SK-N-SH (cell line): ENCODE data around the gene KCNAB3. TPM values are rescaled to one million over a fixed set of nuclear protein-coding genes. Genes with fewer than 3 reads are reported as not detected.

Experiments used
- CTCF ChIA-PET: fragments of 300-600, 350-600 bp; formaldehyde crosslinking; extraction: SDS; loops from one replicate; lab custom pipeline; 2021; lab: Yijun Ruan, JAX
- POLR2A ChIA-PET: fragments of 350-600 bp; sonication (Branson Sonifier 250); formaldehyde crosslinking; extraction: SDS; loops from one replicate; lab custom pipeline; 2020; ENCODE audit warnings: antibody characterized with exemption, inconsistent platforms; lab: Yijun Ruan, JAX
- DNase-seq: peaks from one replicate; pipeline ENCODE4 v3.0.0; 2012
- H2AFZ ChIP-seq: fragments of 200-600 bp; sonication (generic); 2 replicates; pipeline ENCODE4 v1.8.1; 2016; ENCODE audit warnings: antibody characterized with exemption, mild to moderate bottlenecking, low read depth
- H3F3A ChIP-seq: fragments of 200-600 bp; sonication (generic); replicated peaks from 2 replicates; pipeline ENCODE3; 2016; ENCODE audit warnings: antibody characterized with exemption, mild to moderate bottlenecking; ENCODE audit not compliant: insufficient read depth
- H3K27ac ChIP-seq, 2 experiments: fragments of 200-500 bp in 1 of 2; fragments of 200-600 bp in 1 of 2; sonication (Bioruptor generic) in 1 of 2; sonication (generic), shearing (Covaris generic) in 1 of 2; 2 replicates each; pipeline versions ENCODE4 v1.5.1 to v1.6.1; 2014 to 2016; ENCODE audit warnings: low read depth in 2 of 2, inconsistent platforms in 1 of 2, low read length in 1 of 2, mild to moderate bottlenecking in 1 of 2, mixed read lengths in 1 of 2
- H3K27me3 ChIP-seq: fragments of 200-600 bp; sonication (generic), shearing (Covaris generic); 2 replicates; pipeline ENCODE4 v1.6.1; 2016; ENCODE audit warnings: mixed run types; ENCODE audit not compliant: insufficient read depth
- H3K36me3 ChIP-seq, 2 experiments: fragments of 200-500 bp in 1 of 2; fragments of 200-600 bp in 1 of 2; sonication (Bioruptor generic) in 1 of 2; sonication (generic) in 1 of 2; replicated peaks in 1 of 2; 2 replicates each; pipeline versions ENCODE3 to v1.5.1; 2014 to 2016; ENCODE audit warnings: low read length in 1 of 2, mild to moderate bottlenecking in 1 of 2; ENCODE audit not compliant: insufficient read depth in 2 of 2, control insufficient read depth in 1 of 2
- H3K4me1 ChIP-seq, 2 experiments: fragments of 200-500 bp in 1 of 2; fragments of 200-600 bp in 1 of 2; sonication (Bioruptor generic) in 1 of 2; sonication (generic), shearing (Covaris generic) in 1 of 2; 2 replicates each; pipeline versions ENCODE4 v1.5.1 to v1.6.1; 2014 to 2016; ENCODE audit warnings: low read depth in 1 of 2, low read length in 1 of 2, mixed run types in 1 of 2; ENCODE audit not compliant: insufficient read depth in 2 of 2, control insufficient read depth in 1 of 2
- H3K4me2 ChIP-seq: fragments of 200-600 bp; sonication (generic), shearing (Covaris generic); 2 replicates; pipeline ENCODE4 v1.6.1; 2017; ENCODE audit warnings: mixed run types
- H3K4me3 ChIP-seq, 2 experiments: fragments of 200-500 bp in 1 of 2; fragments of 200-600 bp in 1 of 2; sonication (Bioruptor generic) in 1 of 2; sonication (generic), shearing (Covaris generic) in 1 of 2; 2 replicates each; pipeline versions ENCODE4 v1.5.1 to v1.8.1; 2014 to 2016; ENCODE audit warnings: low read depth in 2 of 2, inconsistent platforms in 1 of 2, low read length in 1 of 2, mild to moderate bottlenecking in 1 of 2, mixed read lengths in 1 of 2, moderate library complexity in 1 of 2
- H3K79me2 ChIP-seq: fragments of 200-600 bp; sonication (generic); 2 replicates; pipeline ENCODE4 v1.8.1; 2017; ENCODE audit warnings: mild to moderate bottlenecking; ENCODE audit not compliant: insufficient read depth
- H3K9ac ChIP-seq: fragments of 200-600 bp; sonication (generic); 2 replicates; pipeline ENCODE4 v1.6.1; 2017; ENCODE audit warnings: mixed run types
- H3K9me2 ChIP-seq: fragments of 200-600 bp; sonication (generic); 2 replicates; pipeline ENCODE4 v1.6.1; 2017; ENCODE audit warnings: mixed run types
- H3K9me3 ChIP-seq: fragments of 200-600 bp; sonication (generic); 2 replicates; pipeline ENCODE4 v1.6.1; 2017; ENCODE audit warnings: mixed run types, mild to moderate bottlenecking, moderate library complexity
- H4K20me1 ChIP-seq: fragments of 200-600 bp; sonication (generic); 2 replicates; pipeline ENCODE4 v1.6.1; 2017; ENCODE audit warnings: mild to moderate bottlenecking, mixed run types; ENCODE audit not compliant: insufficient read depth
- CHD2 ChIP-seq: fragments of 150-350 bp; IDR thresholded peaks from 2 replicates; pipeline ENCODE4 v1.6.1; 2018; ENCODE audit warnings: low read length; ENCODE audit not compliant: partially characterized antibody
- ELF1 ChIP-seq: IDR thresholded peaks from 2 replicates; pipeline ENCODE4 v1.4.0; 2012
- EP300 ChIP-seq, 2 experiments: IDR thresholded peaks; 2 replicates each; pipeline versions ENCODE4 v1.4.0 to v1.6.1; 2012; ENCODE audit warnings: borderline replicate concordance in 1 of 2, low read depth in 1 of 2, low read length in 1 of 2
- EZH2phosphoT487 ChIP-seq: fragments of 200-600 bp; sonication (generic); IDR thresholded peaks from 2 replicates; pipeline ENCODE4 v1.6.1; 2017; ENCODE audit warnings: low read depth, mixed run types, mild to moderate bottlenecking, antibody characterized with exemption, moderate library complexity, borderline replicate concordance
- FOXJ3 ChIP-seq: sonication (generic); formaldehyde crosslinking; IDR thresholded peaks from 2 replicates; pipeline ENCODE4 v1.5.1; 2020; ENCODE audit warnings: mild to moderate bottlenecking, missing genetic modification reagents
- FOXM1 ChIP-seq: IDR thresholded peaks from 2 replicates; pipeline ENCODE4 v1.4.0; 2012; ENCODE audit warnings: low read depth, mild to moderate bottlenecking
- GABPA ChIP-seq: IDR thresholded peaks from 2 replicates; pipeline ENCODE4 v1.4.0; 2012; ENCODE audit warnings: low read depth, mild to moderate bottlenecking
- GATA2 ChIP-seq: sonication (generic); formaldehyde crosslinking; IDR thresholded peaks from 2 replicates; pipeline ENCODE4 v1.5.0; 2020; ENCODE audit warnings: mild to moderate bottlenecking, missing genetic modification reagents
- MEF2A ChIP-seq: IDR thresholded peaks from 2 replicates; pipeline ENCODE4 v1.4.0; 2012; ENCODE audit warnings: low read depth, borderline replicate concordance
- MXI1 ChIP-seq: IDR thresholded peaks from 2 replicates; pipeline ENCODE4 v1.6.1; 2012; ENCODE audit warnings: mild to moderate bottlenecking, low read depth, low read length, improper control_type of control experiment
- NFIC ChIP-seq: IDR thresholded peaks from 2 replicates; pipeline ENCODE4 v1.4.0; 2012; ENCODE audit warnings: borderline replicate concordance
- NRF1 ChIP-seq: IDR thresholded peaks from 2 replicates; pipeline ENCODE4 v1.6.1; 2012; ENCODE audit warnings: low read depth, mild to moderate bottlenecking, low read length
- RCOR1 ChIP-seq: fragments of 150-350 bp; IDR thresholded peaks from 2 replicates; pipeline ENCODE4 v1.6.1; 2017; ENCODE audit warnings: antibody characterized with exemption, low read length
- RXRA ChIP-seq: IDR thresholded peaks from 2 replicates; pipeline ENCODE4 v1.4.0; 2012; ENCODE audit warnings: low read depth, mild to moderate bottlenecking, borderline replicate concordance
- SMC3 ChIP-seq: IDR thresholded peaks from 2 replicates; pipeline ENCODE4 v1.6.1; 2012; ENCODE audit warnings: low read depth, low read length, improper control_type of control experiment
- TAF1 ChIP-seq: IDR thresholded peaks from 2 replicates; pipeline ENCODE4 v1.6.1; 2012; ENCODE audit warnings: low read depth, mild to moderate bottlenecking, low read length, moderate library complexity, borderline replicate concordance
- TEAD4 ChIP-seq: IDR thresholded peaks from 2 replicates; pipeline ENCODE4 v1.4.0; 2012; ENCODE audit warnings: mild to moderate bottlenecking, borderline replicate concordance; ENCODE audit not compliant: insufficient read depth
- USF1 ChIP-seq: IDR thresholded peaks from 2 replicates; pipeline ENCODE4 v1.4.0; 2012; ENCODE audit warnings: low read depth, borderline replicate concordance
- YY1 ChIP-seq: IDR thresholded peaks from 2 replicates; pipeline ENCODE4 v1.4.0; 2012; ENCODE audit warnings: low read depth, mild to moderate bottlenecking
- WGBS: methylation state at CpG from one replicate; pipeline ENCODE4 v1.1.6; 2017; ENCODE audit warnings: low lambda C conversion rate; 5-methylcytosine and 5-hydroxymethylcytosine counted together
- polyA plus RNA-seq, 3 experiments: library from polyadenylated mRNA; depleted of rRNA; stranded (reverse); fragments of >200 nt; gene quantifications; 2 replicates each; pipeline ENCODE4 v1.2.3, GENCODE V29; 2012
- TF ChIP-seq, protein P1 (sequence below): fragments of 150-350 bp; IDR thresholded peaks from 2 replicates; pipeline ENCODE4 v1.6.1; 2016; ENCODE audit warnings: mild to moderate bottlenecking, low read depth, low read length
- TF ChIP-seq, protein P2 (sequence below): IDR thresholded peaks from 2 replicates; pipeline ENCODE4 v1.4.0; 2012; ENCODE audit warnings: low read depth

The KCNAB3 gene
- polyA plus RNA-seq, 1 of the 3 experiments (the other 2 are of a cell fraction) = 4.4 TPM

DNA sequence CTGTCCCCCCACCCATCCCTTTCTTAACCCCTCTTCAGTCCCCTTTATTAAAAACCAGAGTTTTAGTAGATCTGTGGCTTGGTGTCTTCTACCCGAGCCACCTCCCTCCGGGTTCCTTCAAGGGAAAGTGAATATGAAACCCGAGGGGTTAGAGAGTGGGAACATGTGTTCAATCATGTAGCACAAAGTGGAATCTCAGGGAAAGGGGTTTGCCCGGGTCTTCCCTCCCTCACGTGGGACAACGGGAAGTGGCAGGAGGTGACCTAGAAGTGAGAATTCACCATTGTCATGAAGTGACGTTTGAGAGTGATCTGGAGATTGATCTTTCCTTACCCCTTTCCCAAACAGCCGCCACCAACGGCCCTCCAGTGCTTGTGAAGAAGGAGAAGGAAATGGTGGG is 18.5 kb downstream of the KCNAB3 start (continued):
- TF ChIP-seq, protein P1, sequence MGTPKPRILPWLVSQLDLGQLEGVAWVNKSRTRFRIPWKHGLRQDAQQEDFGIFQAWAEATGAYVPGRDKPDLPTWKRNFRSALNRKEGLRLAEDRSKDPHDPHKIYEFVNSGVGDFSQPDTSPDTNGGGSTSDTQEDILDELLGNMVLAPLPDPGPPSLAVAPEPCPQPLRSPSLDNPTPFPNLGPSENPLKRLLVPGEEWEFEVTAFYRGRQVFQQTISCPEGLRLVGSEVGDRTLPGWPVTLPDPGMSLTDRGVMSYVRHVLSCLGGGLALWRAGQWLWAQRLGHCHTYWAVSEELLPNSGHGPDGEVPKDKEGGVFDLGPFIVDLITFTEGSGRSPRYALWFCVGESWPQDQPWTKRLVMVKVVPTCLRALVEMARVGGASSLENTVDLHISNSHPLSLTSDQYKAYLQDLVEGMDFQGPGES = no peak
- TF ChIP-seq RCOR1 (no peak), CHD2 (no peak), YY1 (no peak), MEF2A (no peak), TEAD4 (no peak), RXRA (no peak), NFIC (no peak), FOXJ3 (no peak)
- TF ChIP-seq, all 33 proteins: peak for 0

DNA sequence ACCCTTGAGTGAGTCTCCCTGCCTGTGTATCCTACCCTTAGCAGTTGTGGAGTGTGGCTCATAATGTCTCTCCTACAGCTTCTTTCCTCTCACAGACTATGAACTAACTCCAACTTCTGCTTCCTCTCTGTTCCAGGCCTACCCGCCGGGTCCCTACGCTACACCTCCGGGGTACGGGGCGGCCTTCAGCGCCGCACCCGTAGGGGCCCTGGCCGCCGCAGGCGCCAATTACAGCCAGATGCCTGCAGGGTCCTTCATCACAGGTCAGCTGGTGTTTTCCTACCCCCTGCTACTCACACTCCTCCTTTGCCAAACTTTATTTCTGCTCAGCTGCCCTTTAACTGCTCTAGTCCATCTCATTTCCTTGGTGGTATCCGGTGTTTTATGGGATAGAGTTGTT is 18.9 kb downstream of the KCNAB3 start:
- DNase-seq = no peak
- H3K27me3 ChIP-seq = no peaks in the 10 kb centered on the region
- H3K9me3 ChIP-seq = no peaks in the 10 kb centered on the region
- CTCF ChIA-PET = interaction anchor here (0.9 to 4.4 kb wide), 6 partner anchors 13 to 147 kb away, joined by 3 to 90 read pairs (median 6); no protein-coding TSS in a partner anchor
- peaks cover 15 to 64% of the 10 kb centered on the region in 2 experiments for H3K36me3 ChIP-seq
- H4K20me1 ChIP-seq = no peaks in the 10 kb centered on the region
- H3K9ac ChIP-seq = no peak overlapping the region
- no peak overlapping the region for H3K4me3 ChIP-seq
- H3K4me1 ChIP-seq = peaks cover 5 to 8% of the 10 kb centered on the region in 2 experiments; a peak in 1 of 4 replicates
- no peak overlapping the region for H3K4me2 ChIP-seq
- TF ChIP-seq, protein P2, sequence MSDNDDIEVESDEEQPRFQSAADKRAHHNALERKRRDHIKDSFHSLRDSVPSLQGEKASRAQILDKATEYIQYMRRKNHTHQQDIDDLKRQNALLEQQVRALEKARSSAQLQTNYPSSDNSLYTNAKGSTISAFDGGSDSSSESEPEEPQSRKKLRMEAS = no peak
- TF ChIP-seq GABPA = no peak
- TF ChIP-seq GATA2 (CRISPR knock-in tag) = no peak
- no peak for TF ChIP-seq USF1
- no peak for TF ChIP-seq YY1
- TF ChIP-seq MXI1 = no peak
- TF ChIP-seq RXRA = no peak
- no peak for TF ChIP-seq FOXM1
- TF ChIP-seq TEAD4 = no peak
- no peak for TF ChIP-seq RCOR1
- no peak for TF ChIP-seq MEF2A
- no peak for TF ChIP-seq ELF1
- no peak for TF ChIP-seq EZH2phosphoT487
- TF ChIP-seq EP300 (IDR thresholded peaks at IDR 0.05; ENCODE audit: borderline replicate concordance in 1 of 2, low read depth in 1 of 2, low read length in 1 of 2) = no peak
- TF ChIP-seq SMC3 = no peak
- no peak for TF ChIP-seq TAF1
- no peak for TF ChIP-seq NRF1
- TF ChIP-seq, all 33 proteins: peak for 0
- H3F3A ChIP-seq = peaks cover 31% of the 10 kb centered on the region
- H2AFZ ChIP-seq = no peak overlapping the region
- POLR2A ChIA-PET = no interaction called here
- over 99% methylated on average over 13 of the region's 13 CpGs for WGBS
- no peak overlapping the region for H3K27ac ChIP-seq
- no peaks in the 10 kb centered on the region for H3K9me2 ChIP-seq
- no peaks in the 10 kb centered on the region for H3K79me2 ChIP-seq
